NT2/D1 (cell line): ENCODE measurements around the gene XRCC4.

ENCODE experiments used
- DNase-seq: peaks from one replicate; pipeline ENCODE4 v3.0.0-alpha.2; 2011; ENCODE audit warnings: low read depth, low spot score
- H3K27me3 ChIP-seq: 2 replicates; pipeline ENCODE4 v1.6.0; 2011; ENCODE audit warnings: mild to moderate bottlenecking; ENCODE audit not compliant: insufficient read length, insufficient read depth
- H3K36me3 ChIP-seq: 2 replicates; pipeline ENCODE4 v1.6.1; 2011; ENCODE audit warnings: mild to moderate bottlenecking, low read length, mixed read lengths; ENCODE audit not compliant: insufficient read depth, insufficient read length
- H3K4me1 ChIP-seq: 2 replicates; pipeline ENCODE4 v1.5.1; 2011; ENCODE audit not compliant: insufficient read depth, insufficient read length
- H3K4me3 ChIP-seq: 2 replicates; pipeline ENCODE4 v1.5.1; 2011; ENCODE audit warnings: low read depth; ENCODE audit not compliant: insufficient read length
- H3K9ac ChIP-seq: 2 replicates; pipeline ENCODE4 v1.6.0; 2011; ENCODE audit warnings: low read depth; ENCODE audit not compliant: insufficient read length
- H3K9me3 ChIP-seq: 2 replicates; pipeline ENCODE4 v1.5.1; 2011; ENCODE audit warnings: mild to moderate bottlenecking, low read length; ENCODE audit not compliant: insufficient read depth
- SUZ12 ChIP-seq: IDR thresholded peaks from 2 replicates; pipeline ENCODE4 v1.6.1; 2011; ENCODE audit not compliant: insufficient read length, insufficient read depth; ENCODE audit errors: extremely low read depth
- YY1 ChIP-seq: IDR thresholded peaks from 2 replicates; pipeline ENCODE4 v1.6.1; 2011; ENCODE audit not compliant: insufficient read length, insufficient read depth
- ZNF274 ChIP-seq: IDR thresholded peaks from 2 replicates; pipeline ENCODE4 v1.6.1; 2011; ENCODE audit warnings: mild to moderate bottlenecking, low read depth, low read length

XRCC4 gene

GRCh38 chr5:83071286-83072051 is 5.9 kb upstream of the XRCC4 start:
- Histone ChIP-seq H3K4me3 (no peak overlapping the region), H3K9ac (no peak overlapping the region), H3K36me3 (peaks cover 24% of the 10 kb centered on the region), H3K27me3 (no peaks in the 10 kb centered on the region), H3K9me3 (no peaks in the 10 kb centered on the region), H3K4me1 (no peaks in the 10 kb centered on the region)
- DNase-seq = no peak
- TF ChIP-seq ZNF274 = no peak
- TF ChIP-seq YY1 = no peak
- no peak for TF ChIP-seq SUZ12

GRCh38 chr5:83072966-83073365 is 4.4 kb upstream of the XRCC4 start:
- DNase-seq = no peak
- Histone ChIP-seq H3K9ac (no peak overlapping the region), H3K36me3 (peaks cover 24% of the 10 kb centered on the region), H3K4me1 (no peaks in the 10 kb centered on the region), H3K4me3 (no peak overlapping the region), H3K9me3 (no peaks in the 10 kb centered on the region), H3K27me3 (no peaks in the 10 kb centered on the region)
- TF ChIP-seq YY1 (no peak), ZNF274 (no peak), SUZ12 (no peak)

DNA sequence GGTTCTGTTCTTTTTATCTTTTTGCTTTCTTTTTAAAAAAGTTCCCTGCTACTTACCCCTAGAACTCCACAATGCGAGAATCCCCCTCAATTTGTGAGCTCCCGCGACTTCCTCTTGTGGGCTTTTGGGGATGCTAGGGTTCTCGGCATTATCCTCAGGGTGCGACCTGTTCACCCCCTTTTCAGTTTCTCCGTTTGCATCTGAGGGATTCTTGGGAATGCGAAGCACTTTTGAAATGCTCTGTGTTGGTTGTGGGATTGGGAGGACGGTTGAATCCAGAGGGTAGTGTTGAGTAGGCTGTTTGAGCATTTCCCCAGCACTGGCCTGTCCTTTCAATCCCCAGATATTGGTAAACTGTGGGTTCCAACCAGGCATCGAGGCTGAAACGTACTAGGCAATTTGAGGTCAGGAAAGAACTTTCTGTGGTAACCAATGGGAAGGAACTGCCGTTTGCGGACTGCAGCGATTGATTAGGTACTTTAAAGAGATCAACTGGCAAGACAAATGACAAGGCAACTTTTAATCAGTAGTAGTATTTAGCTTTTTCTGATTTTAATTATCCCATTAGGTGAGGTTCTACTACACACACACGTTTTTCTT is 415 bp downstream of the XRCC4 start:
- no peaks in the 10 kb centered on the region for H3K4me1 ChIP-seq
- no peaks in the 10 kb centered on the region for H3K27me3 ChIP-seq
- H3K9ac ChIP-seq = peak overlapping the region; percentile 82
- TF ChIP-seq YY1 (no peak), SUZ12 (no peak), ZNF274 (no peak)
- no peak for DNase-seq
- H3K4me3 ChIP-seq = peak overlapping the region; percentile 94
- H3K36me3 ChIP-seq = peaks cover 21% of the 10 kb centered on the region
- H3K9me3 ChIP-seq = no peaks in the 10 kb centered on the region

- DNase-seq = no peak
- TF ChIP-seq ZNF274 = no peak
- no peak for TF ChIP-seq SUZ12
- no peak for TF ChIP-seq YY1
- Histone ChIP-seq H3K4me3 (no peak overlapping the region), H3K36me3 (no peaks in the 10 kb centered on the region), H3K4me1 (no peaks in the 10 kb centered on the region), H3K9ac (no peak overlapping the region), H3K9me3 (no peaks in the 10 kb centered on the region), H3K27me3 (no peaks in the 10 kb centered on the region)
Observed at GRCh38 chr5:83082750-83083149, 5.4 kb downstream of the XRCC4 start.

- H3K9me3 ChIP-seq = no peaks in the 10 kb centered on the region
- H3K27me3 ChIP-seq = no peaks in the 10 kb centered on the region
- H3K4me3 ChIP-seq = no peak overlapping the region
- no peak overlapping the region for H3K9ac ChIP-seq
- no peaks in the 10 kb centered on the region for H3K4me1 ChIP-seq
- H3K36me3 ChIP-seq = no peaks in the 10 kb centered on the region
- DNase-seq = no peak
- no peak for TF ChIP-seq YY1
Observed at GRCh38 chr5:83084336-83084735, 7.0 kb downstream of the XRCC4 start.

DNA sequence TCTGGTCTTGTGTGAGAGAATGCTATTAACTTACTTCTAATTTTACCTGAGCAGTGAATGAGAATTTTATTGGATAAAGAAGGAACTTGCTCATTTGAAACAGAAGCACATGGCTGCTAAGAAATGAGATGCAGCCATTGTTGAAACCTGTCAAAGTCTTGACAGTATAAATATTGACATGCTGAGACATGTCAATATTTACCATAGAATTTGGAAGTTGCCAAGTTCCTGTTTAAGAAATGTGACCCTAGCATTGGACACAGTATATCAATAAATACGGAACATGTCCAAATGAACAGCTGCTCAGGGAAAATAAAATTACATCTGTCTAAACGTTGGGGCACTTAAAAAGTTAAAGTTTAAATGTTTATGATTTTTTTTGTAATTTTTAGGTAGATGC is 7.8 kb downstream of the XRCC4 start:
- no peaks in the 10 kb centered on the region for H3K36me3 ChIP-seq
- H3K4me1 ChIP-seq = no peaks in the 10 kb centered on the region
- TF ChIP-seq ZNF274 = no peak
- TF ChIP-seq YY1 = no peak
- TF ChIP-seq SUZ12 = no peak
- no peaks in the 10 kb centered on the region for H3K9me3 ChIP-seq
- H3K9ac ChIP-seq = no peak overlapping the region
- H3K4me3 ChIP-seq = no peak overlapping the region
- no peak for DNase-seq
- H3K27me3 ChIP-seq = no peaks in the 10 kb centered on the region

DNA sequence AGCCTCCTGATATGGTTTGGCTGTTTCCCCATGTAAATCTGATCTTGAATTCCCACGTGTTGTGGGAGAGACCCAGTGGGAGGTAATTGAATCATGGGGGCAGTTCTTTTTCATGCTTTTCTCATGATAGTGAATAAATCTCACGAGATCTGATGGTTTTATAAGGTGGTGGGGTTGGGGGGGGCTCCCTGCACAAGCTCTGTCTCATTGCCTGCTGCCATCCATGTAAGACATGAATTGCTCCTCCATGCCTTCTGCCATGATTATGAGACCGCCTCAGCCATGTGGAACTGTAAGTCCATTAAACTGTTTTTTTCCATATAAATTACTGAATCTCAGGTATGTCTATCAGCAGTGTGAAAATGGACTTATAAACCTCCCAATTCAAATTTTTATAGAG is 12.8 kb downstream of the XRCC4 start:
- Histone ChIP-seq H3K4me1 (no peaks in the 10 kb centered on the region), H3K36me3 (no peaks in the 10 kb centered on the region), H3K27me3 (no peaks in the 10 kb centered on the region), H3K4me3 (no peak overlapping the region), H3K9me3 (peaks cover 25% of the 10 kb centered on the region), H3K9ac (no peak overlapping the region)
- TF ChIP-seq YY1 = no peak
- TF ChIP-seq SUZ12 = no peak
- TF ChIP-seq ZNF274 = no peak
- DNase-seq = no peak
